Activated naive CD8-positive, alpha-beta T cell (primary cell): ENCODE measurements around the gene YTHDC1.
A peak's percentile ranks its signal among the peaks of the same experiment; 100 is the strongest.

ENCODE experiments used
- H3K27ac Mint-ChIP-seq: one replicate; pipeline ENCODE4 v1.8.0; 2021; ENCODE audit warnings: mixed read lengths
- H3K27me3 Mint-ChIP-seq: one replicate; pipeline ENCODE4 v1.8.0; 2021; ENCODE audit warnings: mixed read lengths
- H3K36me3 Mint-ChIP-seq: one replicate; pipeline ENCODE4 v1.8.0; 2021; ENCODE audit warnings: mixed read lengths
- H3K4me1 Mint-ChIP-seq: one replicate; pipeline ENCODE4 v1.8.0; 2021; ENCODE audit warnings: low read depth, mixed read lengths
- H3K4me3 Mint-ChIP-seq: one replicate; pipeline ENCODE4 v1.8.0; 2021; ENCODE audit warnings: mild to moderate bottlenecking, mixed read lengths
- H3K9me3 Mint-ChIP-seq: one replicate; pipeline ENCODE4 v1.8.0; 2021; ENCODE audit warnings: low read depth, mixed read lengths

The YTHDC1 gene

GRCh38 chr4:68338625-68339024 lies 11.3 kb downstream of the YTHDC1 start:
- Mint-ChIP-seq H3K36me3 (peaks cover 6% of the 10 kb centered on the region), H3K4me3 (peak overlapping the region; percentile 65), H3K4me1 (peaks cover 70% of the 10 kb centered on the region)

GRCh38 chr4:68337522-68337921 lies 12.4 kb downstream of the YTHDC1 start:
- no peaks in the 10 kb centered on the region for H3K9me3 Mint-ChIP-seq
- H3K27ac Mint-ChIP-seq, result peak overlapping the region; percentile 86
- peaks cover 6% of the 10 kb centered on the region for H3K36me3 Mint-ChIP-seq

More at GRCh38 chr4:68338625-68339024, 11.3 kb downstream of the YTHDC1 start:
- H3K9me3 Mint-ChIP-seq, result no peaks in the 10 kb centered on the region
- no peak overlapping the region for H3K27ac Mint-ChIP-seq
- H3K27me3 Mint-ChIP-seq, result no peaks in the 10 kb centered on the region

GRCh38 chr4:68337004-68337403 lies 12.9 kb downstream of the YTHDC1 start:
- peak overlapping the region; percentile 86 for H3K27ac Mint-ChIP-seq
- peaks cover 72% of the 10 kb centered on the region for H3K4me1 Mint-ChIP-seq
- H3K36me3 Mint-ChIP-seq, result peaks cover 8% of the 10 kb centered on the region

More at GRCh38 chr4:68337522-68337921, 12.4 kb downstream of the YTHDC1 start:
- Mint-ChIP-seq H3K27me3 (no peaks in the 10 kb centered on the region), H3K4me3 (no peak overlapping the region), H3K4me1 (peaks cover 72% of the 10 kb centered on the region)

GRCh38 chr4:68336530-68336929 lies 13.4 kb downstream of the YTHDC1 start:
- Mint-ChIP-seq H3K4me1 (peaks cover 68% of the 10 kb centered on the region), H3K27me3 (no peaks in the 10 kb centered on the region), H3K9me3 (no peaks in the 10 kb centered on the region), H3K27ac (peak overlapping the region; percentile 86), H3K36me3 (peaks cover 11% of the 10 kb centered on the region), H3K4me3 (no peak overlapping the region)

More at GRCh38 chr4:68337004-68337403, 12.9 kb downstream of the YTHDC1 start:
- no peaks in the 10 kb centered on the region for H3K9me3 Mint-ChIP-seq
- H3K27me3 Mint-ChIP-seq, result no peaks in the 10 kb centered on the region
- H3K4me3 Mint-ChIP-seq, result no peak overlapping the region

- H3K4me3 Mint-ChIP-seq, result no peak overlapping the region
- peaks cover 2% of the 10 kb centered on the region for H3K36me3 Mint-ChIP-seq
Observed at GRCh38 chr4:68326141-68326540, 23.7 kb downstream of the YTHDC1 start.

GRCh38 chr4:68324519-68325262 lies 25.2 kb downstream of the YTHDC1 start:
- H3K9me3 Mint-ChIP-seq, result no peaks in the 10 kb centered on the region
- H3K27ac Mint-ChIP-seq, result peak overlapping the region; percentile 50
- peaks cover 6% of the 10 kb centered on the region for H3K4me1 Mint-ChIP-seq
- no peaks in the 10 kb centered on the region for H3K36me3 Mint-ChIP-seq
- H3K27me3 Mint-ChIP-seq, result no peaks in the 10 kb centered on the region
- H3K4me3 Mint-ChIP-seq, result no peak overlapping the region

More at GRCh38 chr4:68326141-68326540, 23.7 kb downstream of the YTHDC1 start:
- no peaks in the 10 kb centered on the region for H3K9me3 Mint-ChIP-seq
- H3K4me1 Mint-ChIP-seq, result peaks cover 3% of the 10 kb centered on the region
- no peaks in the 10 kb centered on the region for H3K27me3 Mint-ChIP-seq
- H3K27ac Mint-ChIP-seq, result peak overlapping the region; percentile 50

- H3K9me3 Mint-ChIP-seq, result no peaks in the 10 kb centered on the region
- no peaks in the 10 kb centered on the region for H3K27me3 Mint-ChIP-seq
- H3K36me3 Mint-ChIP-seq, result peaks cover 4% of the 10 kb centered on the region
- peaks cover 4% of the 10 kb centered on the region for H3K4me1 Mint-ChIP-seq
- H3K27ac Mint-ChIP-seq, result peak overlapping the region; percentile 61
- no peak overlapping the region for H3K4me3 Mint-ChIP-seq
Observed at GRCh38 chr4:68319040-68319439, 30.9 kb downstream of the YTHDC1 start.

GRCh38 chr4:68316193-68316969 lies 33.5 kb downstream of the YTHDC1 start:
- peaks cover 7% of the 10 kb centered on the region for H3K36me3 Mint-ChIP-seq
- H3K4me1 Mint-ChIP-seq, result peaks cover 4% of the 10 kb centered on the region
- H3K4me3 Mint-ChIP-seq, result no peak overlapping the region
- no peaks in the 10 kb centered on the region for H3K9me3 Mint-ChIP-seq
- H3K27me3 Mint-ChIP-seq, result no peaks in the 10 kb centered on the region
- H3K27ac Mint-ChIP-seq, result peak overlapping the region; percentile 59

- no peak overlapping the region for H3K27ac Mint-ChIP-seq
- peaks cover 7% of the 10 kb centered on the region for H3K36me3 Mint-ChIP-seq
- H3K9me3 Mint-ChIP-seq, result no peaks in the 10 kb centered on the region
- no peaks in the 10 kb centered on the region for H3K4me1 Mint-ChIP-seq
- H3K27me3 Mint-ChIP-seq, result peaks cover 2% of the 10 kb centered on the region
- H3K4me3 Mint-ChIP-seq, result no peak overlapping the region
Observed at GRCh38 chr4:68310651-68311247, 39.1 kb downstream of the YTHDC1 start.

- no peak overlapping the region for H3K27ac Mint-ChIP-seq
- H3K9me3 Mint-ChIP-seq, result no peaks in the 10 kb centered on the region
- no peaks in the 10 kb centered on the region for H3K4me1 Mint-ChIP-seq
- H3K27me3 Mint-ChIP-seq, result peaks cover 10% of the 10 kb centered on the region
- no peak overlapping the region for H3K4me3 Mint-ChIP-seq
- no peaks in the 10 kb centered on the region for H3K36me3 Mint-ChIP-seq
Observed at GRCh38 chr4:68304731-68305130, 45.2 kb downstream of the YTHDC1 start.

- H3K4me3 Mint-ChIP-seq, result no peak overlapping the region
- no peaks in the 10 kb centered on the region for H3K4me1 Mint-ChIP-seq
- H3K27ac Mint-ChIP-seq, result no peak overlapping the region
- peaks cover 5% of the 10 kb centered on the region for H3K9me3 Mint-ChIP-seq
- H3K27me3 Mint-ChIP-seq, result peaks cover 5% of the 10 kb centered on the region
- peaks cover 4% of the 10 kb centered on the region for H3K36me3 Mint-ChIP-seq
Observed at GRCh38 chr4:68299492-68300457, 50.1 kb downstream of the YTHDC1 start.

GRCh38 chr4:68297137-68297536 lies 52.8 kb downstream of the YTHDC1 start:
- Mint-ChIP-seq H3K36me3 (peaks cover 4% of the 10 kb centered on the region), H3K9me3 (peaks cover 5% of the 10 kb centered on the region), H3K27me3 (peaks cover 2% of the 10 kb centered on the region), H3K4me3 (no peak overlapping the region), H3K4me1 (no peaks in the 10 kb centered on the region), H3K27ac (no peak overlapping the region)

GRCh38 chr4:68291256-68291655 lies 58.6 kb downstream of the YTHDC1 start:
- Mint-ChIP-seq H3K4me1 (no peaks in the 10 kb centered on the region), H3K36me3 (no peaks in the 10 kb centered on the region), H3K27me3 (peaks cover 5% of the 10 kb centered on the region), H3K4me3 (no peak overlapping the region), H3K9me3 (no peaks in the 10 kb centered on the region), H3K27ac (no peak overlapping the region)

- no peak overlapping the region for H3K27ac Mint-ChIP-seq
- H3K4me1 Mint-ChIP-seq, result no peaks in the 10 kb centered on the region
- peaks cover 5% of the 10 kb centered on the region for H3K27me3 Mint-ChIP-seq
- H3K9me3 Mint-ChIP-seq, result no peaks in the 10 kb centered on the region
- no peak overlapping the region for H3K4me3 Mint-ChIP-seq
- no peaks in the 10 kb centered on the region for H3K36me3 Mint-ChIP-seq
Observed at GRCh38 chr4:68288393-68288740, 61.5 kb downstream of the YTHDC1 start.
